ENCODE measurements around the gene ZNF587.

DNA sequence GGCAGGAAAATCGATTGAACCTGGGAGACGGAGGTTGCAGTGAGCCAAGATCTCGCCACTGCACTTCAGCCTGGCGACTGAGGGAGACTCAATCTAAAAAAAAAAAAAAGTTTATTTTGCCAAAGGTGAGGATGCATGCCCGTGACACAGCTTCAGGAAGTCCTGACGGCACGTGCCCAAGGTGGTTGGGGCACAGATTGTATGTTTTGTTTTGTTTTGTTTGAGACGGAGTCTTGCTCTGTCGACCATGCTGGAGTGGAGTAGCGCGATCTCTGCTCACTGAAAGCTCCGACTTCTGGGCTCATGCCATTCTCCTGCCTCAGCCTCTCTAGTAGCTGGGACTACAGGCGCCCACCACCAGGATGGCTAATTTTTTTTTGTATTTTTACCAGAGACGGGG lies 31.7 kb upstream of the ZNF587 start:
- TF ChIP-seq EZH2 (IDR thresholded peaks at IDR 0.05) (no peak), POLR2AphosphoS5 (IDR thresholded peaks at IDR 0.05; ENCODE audit: borderline replicate concordance, low read depth, low read length) (no peak)
